Measurements from ENCODE around the gene NRP1.
"Not testable (repeated sequence)": the region's sequence is repeated elsewhere in the genome, so short reads cannot be mapped to it uniquely, and the experiment has no call there.

GRCh38 chr10:33384201-33384600, 49.7 kb upstream of the NRP1 start:
- TF ChIP-seq, protein P1, sequence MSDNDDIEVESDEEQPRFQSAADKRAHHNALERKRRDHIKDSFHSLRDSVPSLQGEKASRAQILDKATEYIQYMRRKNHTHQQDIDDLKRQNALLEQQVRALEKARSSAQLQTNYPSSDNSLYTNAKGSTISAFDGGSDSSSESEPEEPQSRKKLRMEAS (CRISPR knock-in tag; IDR thresholded peaks at IDR 0.05), result not testable (repeated sequence)
- TF ChIP-seq, protein P2, sequence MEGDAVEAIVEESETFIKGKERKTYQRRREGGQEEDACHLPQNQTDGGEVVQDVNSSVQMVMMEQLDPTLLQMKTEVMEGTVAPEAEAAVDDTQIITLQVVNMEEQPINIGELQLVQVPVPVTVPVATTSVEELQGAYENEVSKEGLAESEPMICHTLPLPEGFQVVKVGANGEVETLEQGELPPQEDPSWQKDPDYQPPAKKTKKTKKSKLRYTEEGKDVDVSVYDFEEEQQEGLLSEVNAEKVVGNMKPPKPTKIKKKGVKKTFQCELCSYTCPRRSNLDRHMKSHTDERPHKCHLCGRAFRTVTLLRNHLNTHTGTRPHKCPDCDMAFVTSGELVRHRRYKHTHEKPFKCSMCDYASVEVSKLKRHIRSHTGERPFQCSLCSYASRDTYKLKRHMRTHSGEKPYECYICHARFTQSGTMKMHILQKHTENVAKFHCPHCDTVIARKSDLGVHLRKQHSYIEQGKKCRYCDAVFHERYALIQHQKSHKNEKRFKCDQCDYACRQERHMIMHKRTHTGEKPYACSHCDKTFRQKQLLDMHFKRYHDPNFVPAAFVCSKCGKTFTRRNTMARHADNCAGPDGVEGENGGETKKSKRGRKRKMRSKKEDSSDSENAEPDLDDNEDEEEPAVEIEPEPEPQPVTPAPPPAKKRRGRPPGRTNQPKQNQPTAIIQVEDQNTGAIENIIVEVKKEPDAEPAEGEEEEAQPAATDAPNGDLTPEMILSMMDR (IDR thresholded peaks at IDR 0.05), result not testable (repeated sequence)
- TF ChIP-seq MYBL2 (CRISPR knock-in tag; IDR thresholded peaks at IDR 0.05); IRF1 (CRISPR knock-in tag; IDR thresholded peaks at IDR 0.05); FOXK1 (CRISPR knock-in tag; IDR thresholded peaks at IDR 0.05); ZNF263 (CRISPR knock-in tag; IDR thresholded peaks at IDR 0.05; ENCODE audit: low read depth); ATF6 (CRISPR knock-in tag; IDR thresholded peaks at IDR 0.05); ZNF138 (CRISPR knock-in tag; conservative IDR thresholded peaks at IDR 0.05): not testable (repeated sequence)

Data from WTC11 (cell line).